B cell (primary cell): ENCODE measurements around the gene RECK. TPM values are rescaled to one million over a fixed set of nuclear protein-coding genes. Genes with fewer than 3 reads are reported as not detected.

Experiments
- ATAC-seq: fragments of 200-7000 bp; cut with Tn5 transposase; one replicate; pipeline ENCODE4 v1.10.0; 2021; ENCODE audit warnings: low read depth, mild to moderate bottlenecking, moderate number of reproducible peaks, moderate library complexity
- CTCF ChIA-PET: fragments of 350-600 bp; sonication (Branson Sonifier 250); formaldehyde crosslinking; loops from one replicate; lab custom pipeline; 2021; ENCODE audit warnings: antibody characterized with exemption, inconsistent platforms; lab: Charles Lee
- POLR2A ChIA-PET: fragments of 350-600 bp; sonication (Branson Sonifier 250); formaldehyde crosslinking; loops from one replicate; lab custom pipeline; 2021; ENCODE audit warnings: antibody characterized with exemption; lab: Charles Lee
- DNase-seq: peaks from one replicate; pipeline ENCODE4 v3.0.0; 2013
- H2AFZ ChIP-seq: 2 replicates; pipeline ENCODE4 v1.6.1; 2012; ENCODE audit warnings: mild to moderate bottlenecking, low read depth, low read length; ENCODE audit not compliant: insufficient read depth, poor library complexity, severe bottlenecking
- H3K27ac ChIP-seq, 2 donors: 1 replicate in 1 of 2; 2 replicates in 1 of 2; pipeline ENCODE4 v1.5.1; 2012 to 2013; ENCODE audit warnings: low read length in 2 of 2, mild to moderate bottlenecking in 2 of 2, moderate library complexity in 1 of 2
- H3K27me3 ChIP-seq, 4 experiments: fragments of 200-600 bp in 1 of 4; sonication (generic) in 1 of 4; replicated peaks in 1 of 4; 1 replicate in 2 of 4; 2 replicates in 2 of 4; pipeline versions ENCODE4 v1.6.1 to v1.7.0; 2013 to 2016; ENCODE audit warnings: low read length in 3 of 4, mild to moderate bottlenecking in 2 of 4, mixed read lengths in 1 of 4, moderate library complexity in 1 of 4; ENCODE audit not compliant: insufficient read depth in 4 of 4, control insufficient read depth in 3 of 4; ENCODE audit errors: control extremely low read depth in 1 of 4
- H3K36me3 ChIP-seq, 2 experiments: replicated peaks in 1 of 2; 1 replicate in 1 of 2; 2 replicates in 1 of 2; pipeline versions ENCODE4 v1.6.1 to v1.7.1; 2013; ENCODE audit warnings: low read length in 1 of 2; ENCODE audit not compliant: insufficient read depth in 2 of 2, control insufficient read depth in 1 of 2; ENCODE audit errors: control extremely low read depth in 1 of 2, extremely low read depth in 1 of 2
- H3K4me1 ChIP-seq, 2 donors: fragments of 200-600 bp in 1 of 2; sonication (generic) in 1 of 2; 1 replicate in 1 of 2; 2 replicates in 1 of 2; pipeline versions ENCODE4 v1.5.1 to v1.6.1; 2013 to 2017; ENCODE audit warnings: low read length in 2 of 2; ENCODE audit not compliant: control insufficient read depth in 2 of 2, insufficient read depth in 2 of 2
- H3K4me2 ChIP-seq: replicated peaks from 2 replicates; pipeline ENCODE3; 2012; ENCODE audit warnings: mild to moderate bottlenecking, low read depth, low read length; ENCODE audit not compliant: poor library complexity, severe bottlenecking
- H3K4me3 ChIP-seq, 5 experiments: fragments of 200-600 bp in 1 of 5; sonication (generic) in 1 of 5; 1 replicate in 3 of 5; 2 replicates in 2 of 5; pipeline versions ENCODE4 v1.5.1 to v1.7.0; 2011 to 2016; ENCODE audit warnings: low read length in 4 of 5, mild to moderate bottlenecking in 4 of 5, low read depth in 2 of 5, control low read depth in 1 of 5, moderate library complexity in 1 of 5; ENCODE audit not compliant: insufficient read depth in 1 of 5; ENCODE audit errors: control extremely low read depth in 1 of 5, extremely low read depth in 1 of 5
- H3K79me2 ChIP-seq: fragments of 200-600 bp; sonication (generic); one replicate; pipeline ENCODE4 v1.6.0; 2016; ENCODE audit warnings: low read length; ENCODE audit not compliant: control insufficient read depth, insufficient read depth
- H3K9ac ChIP-seq: fragments of 200-600 bp; sonication (generic); 2 replicates; pipeline ENCODE4 v1.6.1; 2017; ENCODE audit warnings: mild to moderate bottlenecking, low read length, moderate library complexity
- H3K9me3 ChIP-seq, 3 donors: one replicate each; pipeline versions ENCODE4 v1.6.1 to v1.7.1; 2013; ENCODE audit warnings: low read length in 2 of 3; ENCODE audit not compliant: control insufficient read depth in 2 of 3, insufficient read depth in 1 of 3; ENCODE audit errors: control extremely low read depth in 1 of 3
- H4K20me1 ChIP-seq: 2 replicates; pipeline ENCODE4 v1.6.0; 2012; ENCODE audit warnings: mild to moderate bottlenecking, low read length; ENCODE audit not compliant: insufficient read depth, control insufficient read depth, poor library complexity, severe bottlenecking
- H3K27ac Mint-ChIP-seq: one replicate; pipeline ENCODE4 v1.8.0; 2021; ENCODE audit warnings: mixed read lengths
- H3K27me3 Mint-ChIP-seq: one replicate; pipeline ENCODE4 v1.8.0; 2021; ENCODE audit warnings: mixed read lengths
- H3K4me1 Mint-ChIP-seq: one replicate; pipeline ENCODE4 v1.8.0; 2021; ENCODE audit warnings: mixed read lengths
- H3K4me3 Mint-ChIP-seq: one replicate; pipeline ENCODE4 v1.8.0; 2021; ENCODE audit warnings: mixed read lengths
- H3K9me3 Mint-ChIP-seq: one replicate; pipeline ENCODE4 v1.8.0; 2022; ENCODE audit warnings: mixed read lengths; ENCODE audit not compliant: insufficient read depth
- CTCF ChIP-seq: fragments of 200-600 bp; IDR thresholded peaks from one replicate; pipeline ENCODE4 v1.8.0; 2022; ENCODE audit warnings: antibody characterized with exemption, mild to moderate bottlenecking
- EZH2 ChIP-seq: IDR thresholded peaks from 2 replicates; pipeline ENCODE4 v1.6.1; 2012; ENCODE audit warnings: borderline replicate concordance, low read depth, mild to moderate bottlenecking, moderate library complexity, low read length; ENCODE audit not compliant: insufficient read depth, poor library complexity, severe bottlenecking
- WGBS: methylation state at CpG from one replicate; pipeline ENCODE4 v1.1.5; 2013; ENCODE audit warnings: missing lambda C conversion rate; ENCODE audit not compliant: insufficient coverage; 5-methylcytosine and 5-hydroxymethylcytosine counted together
- intact Hi-C: fragments of 100-400 bp; cut with micrococcal nuclease; formaldehyde crosslinking; loops from one replicate; pipeline ENCODE4 v1.10.0; 2022
- polyA plus RNA-seq: library from polyadenylated mRNA; depleted of rRNA; stranded (reverse); fragments of >200 nt; gene quantifications from 2 replicates; pipeline ENCODE4 v1.2.3, GENCODE V29; 2012
- total RNA-seq, 2 donors: library from RNA; stranded (reverse); fragments of 120-200 nt in 1 of 2; gene quantifications; 1 replicate in 1 of 2; 2 replicates in 1 of 2; pipeline versions ENCODE4 v1.2.3 to v1.2.4, GENCODE V29; 2013 to 2022

Gene RECK
- total and polyA plus RNA-seq, 2 donors (not counting 1 experiment from before 2014, with no cell fraction given): 5.6 to 7.7 TPM

GRCh38 chr9:36144309-36145232, 107.9 kb downstream of the RECK start:
- H3K4me3 ChIP-seq: peak overlapping the region; percentile 43 to 83 (median 80)
- 26% methylated on average over 11 of the region's 12 CpGs for WGBS

More at GRCh38 chr9:36144309-36145232, 107.9 kb downstream of the RECK start:
- H3K4me3 Mint-ChIP-seq: peak overlapping the region; percentile 93
- no peak for TF ChIP-seq EZH2
- no peak for TF ChIP-seq CTCF
- ChIA-PET POLR2A (interaction anchor here (0.6 to 1.9 kb wide), 6 partner anchors 8 to 46 kb away, joined by 3 to 6 read pairs (median 3); partner anchors contain the start of genes CLTA and GLIPR2), CTCF (interaction anchor here (1.2 to 3.4 kb wide), 8 partner anchors 11 to 121 kb away, joined by 3 to 31 read pairs (median 8); partner anchors contain the start of gene CLTA)
- peaks cover 12% of the 10 kb centered on the region for H4K20me1 ChIP-seq
- peak overlapping the region; percentile 95 for H3K4me2 ChIP-seq
- no peaks in the 10 kb centered on the region for H3K27me3 ChIP-seq
- H3K9me3 Mint-ChIP-seq: no peaks in the 10 kb centered on the region
- peaks cover 0 to 9% (median 5%) of the 10 kb centered on the region in 3 donors for H3K9me3 ChIP-seq
- peak overlapping the region; percentile 75 for H3K9ac ChIP-seq
- ATAC-seq (peak; percentile 64), DNase-seq (peak; percentile 73)
- no peaks in the 10 kb centered on the region for H3K27me3 Mint-ChIP-seq
- peaks cover 60 to 87% of the 10 kb centered on the region in 2 donors for H3K4me1 ChIP-seq
- H2AFZ ChIP-seq: peak overlapping the region; percentile 77
- intact Hi-C loops: no loop called here
- H3K36me3 ChIP-seq: peaks cover 0 to 15% of the 10 kb centered on the region in 2 experiments
- peak overlapping the region; percentile 99 for H3K27ac Mint-ChIP-seq
- H3K79me2 ChIP-seq: peaks cover 77% of the 10 kb centered on the region
- peaks cover 84% of the 10 kb centered on the region for H3K4me1 Mint-ChIP-seq
- H3K27ac ChIP-seq: peak overlapping the region; percentile 85 to 92
